ENCODE data around the gene FBXL5.
A peak's percentile ranks its signal among the peaks of the same experiment; 100 is the strongest.
"Not testable (repeated sequence)": the region's sequence is repeated elsewhere in the genome, so short reads cannot be mapped to it uniquely, and the experiment has no call there.

The FBXL5 gene

GRCh38 chr4:15649914-15650545 is 5.1 kb downstream of the FBXL5 start:
- peak; percentile 53 for DNase-seq (ENCODE audit: low read depth)

- DNase-seq (ENCODE audit: low read depth): no peak
These were observed 6.6 kb downstream of the FBXL5 start for GRCh38 chr4:15648600-15648999.

GRCh38 chr4:15638418-15638817 is 16.7 kb downstream of the FBXL5 start:
- DNase-seq (ENCODE audit: low read depth): no peak

DNA sequence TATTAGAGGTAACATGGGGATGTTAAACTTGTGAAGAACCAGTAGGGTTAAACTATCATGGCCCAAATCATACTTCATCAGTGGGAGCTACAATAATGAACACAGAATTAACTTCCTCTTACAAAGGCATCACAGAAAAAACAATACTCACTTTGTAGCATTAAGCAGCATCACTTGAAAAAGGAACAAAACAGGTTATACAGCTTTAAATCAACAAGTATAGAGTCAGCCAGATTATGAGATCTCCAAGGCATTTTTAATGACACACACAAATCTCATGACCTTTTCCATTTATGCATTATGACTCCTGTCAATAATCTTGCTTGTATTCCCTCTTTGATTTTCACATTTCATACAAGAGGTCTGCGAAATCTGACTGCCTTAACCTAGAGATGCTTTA is 18.3 kb downstream of the FBXL5 start:
- DNase-seq (ENCODE audit: low read depth): no peak

DNA sequence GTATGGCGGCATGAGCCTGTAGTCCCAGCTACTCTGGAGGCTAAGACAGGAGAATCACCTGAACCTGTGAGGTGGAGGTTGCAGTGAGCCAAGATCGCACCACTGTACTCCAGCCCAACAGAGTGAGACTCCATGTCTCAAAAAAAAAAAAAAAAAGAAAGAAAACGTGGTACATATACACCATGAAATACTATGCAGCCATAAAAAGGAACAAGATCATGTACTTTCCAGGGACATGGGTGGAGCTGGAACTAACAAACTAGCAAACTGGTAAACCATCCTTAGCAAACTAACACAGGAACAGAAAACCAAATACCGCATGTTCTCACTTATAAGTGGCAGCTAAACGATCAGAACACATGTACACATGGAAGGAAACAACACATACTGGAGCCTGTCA is 37.8 kb downstream of the FBXL5 start:
- DNase-seq (ENCODE audit: low read depth): not testable (repeated sequence)

- DNase-seq (ENCODE audit: low read depth): not testable (repeated sequence)
These were observed 40.3 kb downstream of the FBXL5 start for GRCh38 chr4:15614891-15615290.

DNA sequence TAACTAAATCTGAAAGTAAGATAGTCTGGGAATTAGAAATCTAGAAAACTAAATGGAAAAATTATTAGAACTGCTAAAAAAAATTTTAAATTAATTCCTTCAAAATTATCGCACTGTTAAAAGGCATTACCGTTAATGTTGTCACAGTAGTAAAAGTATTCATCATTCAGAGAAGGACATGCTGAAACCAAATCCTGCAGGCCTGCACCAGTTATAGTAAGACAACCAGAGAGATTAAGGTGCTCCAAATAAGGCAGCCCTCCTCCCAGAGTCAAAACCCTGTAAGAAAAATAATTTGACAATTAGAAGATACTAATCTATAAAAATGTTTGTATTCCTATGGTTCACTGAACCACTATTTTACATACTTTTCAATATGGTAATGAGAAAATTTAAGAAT is 43.0 kb downstream of the FBXL5 start:
- DNase-seq (ENCODE audit: low read depth): no peak

DNA sequence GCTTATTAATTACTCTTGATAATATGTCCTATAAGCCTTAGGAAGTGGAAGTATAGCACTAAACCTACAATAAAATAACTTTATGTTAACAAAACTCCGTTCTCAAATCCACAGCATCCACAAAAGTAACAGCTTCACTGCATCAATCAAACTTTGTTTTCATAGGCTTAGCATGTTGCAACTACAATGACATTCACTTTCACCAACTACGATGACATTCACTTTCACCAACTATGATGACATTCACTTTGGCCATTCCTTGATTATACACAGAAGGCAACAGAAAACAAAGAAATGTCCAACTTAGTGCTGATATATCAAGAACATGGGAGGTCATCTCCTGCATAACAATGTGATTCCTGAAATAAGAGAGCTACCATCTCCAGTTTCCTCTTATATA is 44.3 kb downstream of the FBXL5 start:
- no peak for DNase-seq (ENCODE audit: low read depth)

DNA sequence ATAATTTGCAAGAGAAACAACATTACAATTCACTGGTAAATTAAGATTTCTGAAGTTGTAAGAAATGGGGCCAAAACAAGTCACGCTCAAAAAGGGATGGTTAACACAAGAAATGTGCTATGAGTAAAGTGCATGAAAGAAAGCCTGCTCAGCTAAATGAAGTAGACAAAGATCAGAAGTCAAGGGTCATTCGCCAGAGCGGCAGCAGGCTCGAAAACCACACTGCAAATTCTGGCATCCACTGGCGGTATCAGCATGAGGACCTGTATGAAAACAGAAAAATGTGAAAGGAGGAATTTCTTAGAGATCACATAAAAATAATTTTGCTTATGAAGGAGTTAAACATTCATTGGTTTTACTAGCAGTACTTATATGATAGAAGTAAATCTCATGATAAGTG is 49.6 kb downstream of the FBXL5 start:
- no peak for DNase-seq (ENCODE audit: low read depth)

GRCh38 chr4:15601862-15602261 is 53.3 kb downstream of the FBXL5 start:
- DNase-seq (ENCODE audit: low read depth): no peak

GRCh38 chr4:15600176-15600575 is 55.0 kb downstream of the FBXL5 start:
- DNase-seq (ENCODE audit: low read depth): no peak

DNA sequence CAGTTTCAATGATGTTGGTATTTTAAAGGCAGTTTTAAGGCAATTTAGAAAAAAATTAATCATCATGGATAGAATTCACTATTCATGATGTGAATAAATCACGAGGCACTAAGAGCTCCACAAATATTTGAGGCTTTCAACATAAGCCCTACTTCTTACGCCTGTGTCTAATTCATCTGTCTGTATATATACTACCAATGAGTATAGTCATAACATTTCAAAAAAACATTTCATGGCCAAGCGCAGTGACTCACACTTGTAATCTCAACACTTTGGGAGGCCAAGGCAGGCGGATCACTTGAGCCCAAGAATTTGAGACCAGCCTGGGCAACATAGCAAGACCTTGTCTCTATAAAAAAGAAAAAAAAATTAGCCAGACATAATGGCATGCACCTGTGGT is 56.5 kb downstream of the FBXL5 start:
- DNase-seq (ENCODE audit: low read depth): no peak

DNA sequence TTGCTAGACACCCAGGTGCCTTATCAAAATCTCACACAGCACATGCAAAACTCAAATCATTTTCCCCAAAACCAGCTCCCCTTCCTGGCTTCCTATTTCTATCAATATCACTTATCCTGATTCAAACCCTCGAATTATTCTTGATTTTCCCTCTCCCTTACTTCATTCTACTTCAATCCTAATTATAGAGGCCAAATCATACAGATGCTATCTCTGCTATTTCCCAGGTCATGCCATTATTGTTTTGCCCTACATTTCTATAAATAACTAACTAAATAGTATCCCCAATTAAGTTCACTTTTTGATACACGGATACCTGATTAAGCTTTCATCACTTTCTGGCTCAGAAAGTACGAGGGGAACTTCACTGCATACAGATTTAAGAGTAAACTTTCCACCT is 62.4 kb downstream of the FBXL5 start:
- no peak for DNase-seq (ENCODE audit: low read depth)

DNA sequence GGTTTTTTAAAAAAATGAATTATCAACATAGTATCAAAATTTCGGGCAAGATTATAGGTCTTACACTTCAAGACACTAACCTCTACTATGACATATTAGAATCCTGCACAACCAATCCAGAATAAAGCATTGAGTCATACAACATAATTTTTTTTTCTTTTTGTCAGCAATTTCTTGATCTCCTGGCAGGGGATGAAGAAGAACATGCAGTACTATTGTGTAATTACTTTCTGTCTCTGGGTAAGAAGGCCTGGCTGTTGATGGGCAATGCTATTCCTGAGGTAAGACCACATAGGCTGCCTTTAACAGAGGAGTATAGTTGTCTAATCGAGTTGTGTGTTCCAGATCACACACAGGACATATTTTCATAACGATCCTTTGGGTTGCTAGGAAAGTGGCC is 67.5 kb downstream of the FBXL5 start:
- DNase-seq (ENCODE audit: low read depth): no peak

DNA sequence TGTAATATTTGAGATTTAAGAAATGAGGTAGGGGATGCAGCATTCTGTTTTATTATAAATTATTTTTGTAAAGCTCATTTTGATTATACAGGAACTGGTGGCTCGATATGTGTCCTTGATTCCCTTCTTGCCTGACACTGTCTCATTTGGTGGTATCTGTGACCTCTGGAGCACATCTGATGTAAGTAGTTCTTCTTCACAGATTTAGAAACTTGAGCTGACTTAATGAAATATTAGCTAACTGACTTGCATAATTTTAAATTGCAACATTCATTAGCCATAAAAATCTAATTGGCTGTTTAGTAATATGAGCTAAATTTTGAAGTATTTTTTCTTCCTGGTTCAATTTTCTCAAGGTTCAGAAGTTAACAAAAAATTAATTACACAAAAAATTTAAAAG is 69.1 kb downstream of the FBXL5 start:
- no peak for DNase-seq (ENCODE audit: low read depth)

DNA sequence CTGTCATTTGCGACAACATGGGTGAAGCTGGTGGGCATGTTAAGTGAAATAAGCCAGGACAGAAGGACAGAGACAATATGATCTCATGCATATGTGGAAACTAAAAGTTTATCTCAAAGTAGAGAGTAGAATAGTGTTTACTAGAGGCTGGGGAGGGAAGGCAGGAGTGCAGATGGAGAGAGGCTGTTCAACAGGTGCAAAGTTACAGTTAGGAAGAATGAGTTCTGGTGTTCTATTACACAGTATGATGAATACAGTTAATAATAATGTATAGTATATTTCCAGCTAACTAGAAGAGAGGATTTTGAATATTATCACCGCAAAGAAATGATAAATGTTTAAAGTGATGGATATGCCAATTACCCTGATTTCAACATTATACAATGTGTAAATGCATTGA is 69.8 kb downstream of the FBXL5 start:
- DNase-seq (ENCODE audit: low read depth): no peak

GRCh38 chr4:15584785-15585184 is 70.4 kb downstream of the FBXL5 start:
- DNase-seq (ENCODE audit: low read depth): no peak

DNA sequence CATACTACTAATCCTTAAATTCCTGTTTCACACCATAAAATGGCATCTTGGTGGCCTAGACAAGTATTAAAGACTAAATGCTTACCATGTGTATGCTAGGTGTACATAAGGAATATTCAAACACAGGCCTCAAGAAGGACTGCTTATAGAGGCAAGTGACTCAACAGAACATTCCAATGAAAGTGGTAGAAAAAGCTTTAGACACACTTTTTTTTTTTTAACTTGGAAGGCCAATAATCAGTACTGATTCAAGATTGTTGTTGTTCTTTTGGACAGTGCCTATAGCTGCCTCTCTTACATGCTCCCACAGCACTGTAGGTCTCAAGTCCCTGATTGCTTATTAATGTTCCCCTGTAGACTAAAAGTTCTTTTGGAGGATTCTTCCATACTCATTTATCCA is 77.6 kb downstream of the FBXL5 start:
- DNase-seq (ENCODE audit: low read depth): no peak

DNA sequence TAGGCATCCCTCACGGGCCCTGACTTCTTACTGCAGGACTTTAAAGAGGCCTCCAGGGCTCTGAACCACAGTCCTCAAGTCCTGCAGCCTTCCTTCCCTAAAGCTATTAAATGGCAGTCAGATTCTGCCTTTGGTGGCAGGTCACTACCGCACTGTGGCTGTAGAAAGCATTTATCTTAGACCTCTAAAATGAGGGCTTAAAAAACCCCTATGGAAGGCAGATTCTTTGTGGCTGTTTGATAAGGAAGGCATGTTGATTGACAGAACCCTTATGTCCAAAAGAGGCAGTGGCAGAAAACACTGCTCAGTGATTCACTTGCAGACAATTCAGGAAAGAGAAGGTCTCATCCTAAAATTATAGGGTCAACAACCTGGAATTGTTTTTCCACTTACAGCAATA is 79.2 kb downstream of the FBXL5 start:
- no peak for DNase-seq (ENCODE audit: low read depth)

- no peak for DNase-seq (ENCODE audit: low read depth)
These were observed 85.4 kb downstream of the FBXL5 start for GRCh38 chr4:15569746-15570145.

GRCh38 chr4:15568821-15569220 is 86.3 kb downstream of the FBXL5 start:
- no peak for DNase-seq (ENCODE audit: low read depth)

- no peak for DNase-seq (ENCODE audit: low read depth)
These were observed 91.3 kb downstream of the FBXL5 start for GRCh38 chr4:15563871-15564270.

GRCh38 chr4:15562623-15563022 is 92.5 kb downstream of the FBXL5 start:
- no peak for DNase-seq (ENCODE audit: low read depth)

DNA sequence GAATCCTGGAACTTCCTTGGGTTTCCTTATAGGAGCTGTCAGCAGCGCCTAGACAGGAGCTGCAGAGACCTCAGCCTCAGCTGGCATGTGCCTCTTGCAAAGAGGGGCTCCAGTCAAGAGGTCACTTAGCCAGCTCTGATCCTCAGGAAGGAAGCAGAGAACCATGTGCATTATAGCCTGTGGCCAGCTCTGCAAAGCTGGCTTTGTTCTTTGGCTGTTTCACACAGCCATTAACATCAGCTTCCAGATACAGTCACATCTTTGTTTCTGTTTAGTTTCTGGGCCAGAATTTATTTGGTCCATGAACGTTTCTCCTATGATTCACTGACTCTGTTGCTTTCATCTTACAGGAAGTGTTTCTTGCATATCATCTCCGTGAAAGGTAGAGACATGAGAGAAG is 93.0 kb downstream of the FBXL5 start:
- no peak for DNase-seq (ENCODE audit: low read depth)

- no peak for DNase-seq (ENCODE audit: low read depth)
These were observed 96.6 kb downstream of the FBXL5 start for GRCh38 chr4:15558561-15558960.
